Measurements from ENCODE around the gene PEAR1. TPM values are rescaled to one million over a fixed set of nuclear protein-coding genes. Genes with fewer than 3 reads are reported as not detected.

The PEAR1 gene
- 1 to 10 TPM in 2 of 8 experiments, under 1 TPM in 5, not detected in 1; 0.14 to 2.8 (median 0.41) TPM for total RNA-seq

DNA sequence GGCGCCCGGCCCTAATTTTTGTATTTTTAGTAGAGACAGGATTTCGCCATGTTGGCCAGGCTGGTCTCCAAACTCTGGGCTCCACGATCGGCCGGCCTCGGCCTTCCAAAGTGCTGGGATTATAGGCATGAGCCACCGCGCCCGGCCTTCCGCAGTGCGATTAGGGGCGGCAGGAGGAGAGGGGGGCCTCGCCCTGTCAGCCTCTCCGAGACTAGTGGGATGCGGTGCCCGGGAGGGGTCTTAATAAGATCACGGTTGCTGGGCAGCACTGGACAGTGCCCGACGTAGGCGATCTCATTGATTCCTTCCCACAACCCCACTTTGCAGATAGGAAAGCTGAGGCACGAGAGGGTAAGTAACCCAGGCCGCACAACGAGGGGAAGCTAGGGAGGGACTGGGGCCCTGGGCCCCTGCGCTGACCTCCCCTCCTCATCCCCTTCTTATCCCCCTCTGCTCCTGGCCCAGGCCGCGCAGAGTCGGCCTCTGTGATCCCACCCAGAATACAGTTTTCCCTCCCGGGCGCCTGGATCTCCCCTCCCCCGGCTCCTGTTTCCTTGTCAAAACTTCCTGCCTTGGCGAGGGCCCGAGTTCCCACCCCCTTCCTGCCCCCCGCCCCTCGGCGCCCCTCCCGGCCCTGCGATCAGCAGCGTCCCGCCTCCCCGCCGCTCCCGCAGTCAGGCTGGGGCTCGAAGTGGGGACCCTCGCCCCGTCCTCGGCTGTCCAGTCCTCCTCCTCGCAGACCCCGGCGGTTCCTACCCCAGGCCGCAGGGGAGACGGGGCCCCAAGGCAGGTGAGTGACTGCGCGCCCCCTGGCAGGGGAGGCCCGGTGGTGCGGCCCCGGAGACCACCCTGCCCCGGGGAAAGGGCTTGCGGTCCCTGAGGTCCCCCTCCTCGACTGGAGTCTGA is at the start of gene PEAR1:
TSS of gene PEAR1 (plus strand) at position 671 of the 906 bp plus-strand sequence. CDS start 10,209 bp downstream, outside the sequence.
- no peak for ATAC-seq (replicated peaks in 6 of 8)
- peaks cover 4 to 25% of the 10 kb centered on the region in 2 donors for H3K4me1 ChIP-seq (replicated peaks in 1 of 2)
- H3K4me3 ChIP-seq: peak within 1 kb of the TSS in 2 of 5 donors; percentile 1 to 18
- in situ Hi-C loops (cut with MboI; ENCODE audit: low pct_unique_long_range_greater_than_20kb in 2 of 9, low sequenced_read_pairs in 9 of 9, unreplicated experiment in 9 of 9): no loop called here
- no peak within 1 kb of the TSS for H3K27ac ChIP-seq
- 12 to 82% (median 43%) methylated on average over 6 to 21 of the region's 60 CpGs; no CpG with 5 or more reads in 3 of the 10 experiments for WGBS, 10 experiments

- ATAC-seq (replicated peaks in 6 of 8): no peak
- Histone ChIP-seq H3K4me1 (replicated peaks in 1 of 2) (peaks cover 20 to 33% of the 10 kb centered on the region in 2 donors), H3K4me3 (no peak overlapping the region), H3K27ac (no peak overlapping the region)
- WGBS, 10 experiments: 20 to 51% (median 42%) methylated on average over 1 to 4 of the region's 6 CpGs; no CpG with 5 or more reads in 4 of the 10 experiments
- in situ Hi-C loops (cut with MboI; ENCODE audit: low pct_unique_long_range_greater_than_20kb in 2 of 9, low sequenced_read_pairs in 9 of 9, unreplicated experiment in 9 of 9): no loop called here
Observed at GRCh38 chr1:156844102-156844501, 49.4 kb upstream of the PEAR1 start.

DNA sequence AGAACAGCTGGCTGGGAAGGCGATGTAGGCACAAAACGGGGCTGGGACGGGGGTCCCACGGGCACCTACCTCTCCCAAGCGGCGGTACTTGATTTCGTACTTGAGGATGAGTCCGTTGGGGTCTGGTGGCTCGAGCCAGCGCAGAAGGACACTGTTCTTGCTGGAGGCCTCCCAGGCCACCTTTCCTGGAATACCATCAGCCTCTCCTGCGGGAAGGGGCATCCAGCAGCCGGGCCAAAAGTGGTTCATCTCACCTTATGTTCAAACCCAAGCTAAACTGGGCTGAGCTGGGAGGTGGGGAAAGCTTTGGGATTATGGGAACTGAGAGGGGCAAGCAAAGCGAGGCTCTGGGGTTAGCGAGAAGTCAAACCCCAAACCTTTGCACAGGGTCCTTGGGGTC is 48.9 kb upstream of the PEAR1 start:
- in situ Hi-C loops (cut with MboI; ENCODE audit: low pct_unique_long_range_greater_than_20kb in 2 of 9, low sequenced_read_pairs in 9 of 9, unreplicated experiment in 9 of 9): no loop called here
- ATAC-seq (replicated peaks in 6 of 8): no peak

GRCh38 chr1:156845055-156845952 is 48.2 kb upstream of the PEAR1 start:
- Histone ChIP-seq H3K4me3 (no peak overlapping the region), H3K27ac (no peak overlapping the region), H3K4me1 (replicated peaks in 1 of 2) (peaks cover 8 to 21% of the 10 kb centered on the region in 2 donors)
- ATAC-seq (replicated peaks in 6 of 8): peak in 5 of 8 experiments; percentile 16 to 46 (median 22)
- in situ Hi-C loops (cut with MboI; ENCODE audit: low pct_unique_long_range_greater_than_20kb in 2 of 9, low sequenced_read_pairs in 9 of 9, unreplicated experiment in 9 of 9): no loop called here
- WGBS, 10 experiments: 2 to 17% (median 6%) methylated on average over 6 to 21 of the region's 69 CpGs; no CpG with 5 or more reads in 6 of the 10 experiments

More for the DNA sequence above, 48.9 kb upstream of the PEAR1 start:
- Histone ChIP-seq H3K4me1 (replicated peaks in 1 of 2) (peaks cover 15 to 28% of the 10 kb centered on the region in 2 donors), H3K4me3 (no peak overlapping the region), H3K27ac (no peak overlapping the region)
- WGBS, 10 experiments: 0 to 55% (median 22%) methylated on average over 2 to 13 of the region's 14 CpGs; no CpG with 5 or more reads in 5 of the 10 experiments

- Histone ChIP-seq H3K4me3 (no peak overlapping the region), H3K27ac (no peak overlapping the region), H3K4me1 (replicated peaks in 1 of 2) (peaks cover 3 to 18% of the 10 kb centered on the region in 2 donors)
- in situ Hi-C loops (cut with MboI; ENCODE audit: low pct_unique_long_range_greater_than_20kb in 2 of 9, low sequenced_read_pairs in 9 of 9, unreplicated experiment in 9 of 9): no loop called here
- no peak for ATAC-seq (replicated peaks in 6 of 8)
- 26 to 100% (median 48%) methylated on average over 1 to 14 of the region's 18 CpGs; no CpG with 5 or more reads in 4 of the 10 experiments for WGBS, 10 experiments
Observed at GRCh38 chr1:156845953-156846545, 47.5 kb upstream of the PEAR1 start.

DNA sequence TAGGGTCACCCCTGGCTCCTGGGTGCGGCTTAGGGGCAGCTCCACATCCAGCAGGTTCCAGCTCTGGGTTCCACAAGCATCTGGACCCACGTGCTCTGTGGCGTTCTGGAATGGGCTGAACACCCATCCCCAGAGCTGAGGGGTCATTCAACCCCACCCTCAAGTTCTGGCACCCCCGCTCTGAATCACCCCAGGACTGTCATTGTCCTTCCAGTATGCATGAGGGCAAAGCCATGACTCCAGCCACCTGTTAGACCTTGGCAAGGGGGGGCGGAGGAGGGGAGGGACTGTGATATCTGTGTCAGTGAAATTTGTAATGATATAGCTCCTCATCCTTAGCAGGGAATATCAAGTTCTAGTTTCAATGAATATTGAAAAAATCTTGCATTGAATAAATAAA is 46.9 kb upstream of the PEAR1 start:
- H3K4me3 ChIP-seq: no peak overlapping the region
- no peak overlapping the region for H3K27ac ChIP-seq
- ATAC-seq (replicated peaks in 6 of 8): no peak
- 72 to 75% methylated on average over 1 to 2 of the region's 5 CpGs; no CpG with 5 or more reads in 8 of the 10 experiments for WGBS, 10 experiments
- H3K4me1 ChIP-seq (replicated peaks in 1 of 2): peaks cover 3 to 18% of the 10 kb centered on the region in 2 donors
- in situ Hi-C loops (cut with MboI; ENCODE audit: low pct_unique_long_range_greater_than_20kb in 2 of 9, low sequenced_read_pairs in 9 of 9, unreplicated experiment in 9 of 9): no loop called here

DNA sequence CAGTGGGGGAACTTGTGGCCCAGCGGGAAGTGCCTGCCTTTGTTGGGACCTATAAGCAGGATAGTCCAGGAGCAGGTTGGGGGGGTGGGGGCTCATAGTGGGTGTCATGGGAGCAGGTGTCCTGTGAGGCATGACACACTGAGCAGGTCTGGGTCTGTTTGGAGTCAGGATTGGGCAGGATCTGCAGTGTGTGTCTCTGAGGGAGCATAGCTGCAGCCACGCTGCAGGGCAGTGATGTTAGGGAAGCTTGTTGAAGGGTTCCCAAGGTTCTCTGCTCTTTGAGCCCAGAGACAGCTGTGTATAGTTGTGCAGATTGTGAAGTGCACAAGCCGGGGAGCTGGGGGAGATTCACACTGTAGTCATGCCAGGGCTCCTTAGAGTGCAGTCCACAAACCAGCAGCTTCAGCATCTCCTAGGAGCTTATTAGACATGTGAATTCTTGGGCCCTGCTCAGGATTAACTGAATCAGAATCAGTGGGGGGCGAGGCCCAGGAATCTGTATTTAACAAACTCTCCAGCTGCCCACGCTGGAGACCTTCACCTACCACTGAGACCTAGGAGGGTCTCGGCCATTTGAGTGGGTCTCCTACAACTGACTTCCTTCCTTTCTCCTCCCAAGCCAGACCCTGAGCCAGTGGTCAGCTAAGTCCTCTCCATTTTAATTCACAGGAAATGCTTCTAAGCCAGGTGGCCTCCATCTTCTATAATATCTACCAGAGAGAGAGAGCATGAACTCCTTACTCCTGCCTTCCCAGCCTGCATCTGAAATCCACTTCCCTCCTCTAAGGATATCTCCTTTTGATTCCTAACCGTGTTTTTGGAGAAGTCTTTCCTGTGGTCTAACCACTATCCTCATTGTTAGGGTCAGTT is 45.7 kb upstream of the PEAR1 start:
- WGBS, 10 experiments: 18 to 90% (median 46%) methylated on average over 1 to 6 of the region's 7 CpGs; no CpG with 5 or more reads in 1 of the 10 experiments
- peaks cover 9 to 27% of the 10 kb centered on the region in 2 donors for H3K4me1 ChIP-seq (replicated peaks in 1 of 2)
- in situ Hi-C loops (cut with MboI; ENCODE audit: low pct_unique_long_range_greater_than_20kb in 2 of 9, low sequenced_read_pairs in 9 of 9, unreplicated experiment in 9 of 9): no loop called here
- no peak overlapping the region for H3K4me3 ChIP-seq
- no peak for ATAC-seq (replicated peaks in 6 of 8)
- no peak overlapping the region for H3K27ac ChIP-seq

- ATAC-seq (replicated peaks in 6 of 8): peak in 7 of 8 experiments; percentile 12 to 43 (median 36)
Observed at GRCh38 chr1:156848461-156849150, 44.9 kb upstream of the PEAR1 start.

DNA sequence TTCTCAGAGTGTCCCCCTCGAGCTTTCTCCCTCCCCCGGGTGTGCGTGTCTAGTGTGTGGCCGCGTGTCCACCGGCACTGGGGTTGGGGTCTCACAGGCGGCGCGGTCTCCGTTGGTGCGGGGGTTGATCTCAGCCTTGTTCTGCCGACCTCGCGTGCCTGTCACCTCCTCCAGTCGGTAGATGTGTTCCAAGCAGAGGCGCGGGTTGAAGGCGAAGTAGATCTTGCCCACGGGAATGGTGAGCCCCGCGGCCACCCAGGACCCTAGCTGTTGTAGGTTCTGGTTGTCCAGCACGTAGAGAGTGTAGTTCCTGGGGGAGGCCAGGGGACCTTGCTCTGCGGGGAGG is 44.4 kb upstream of the PEAR1 start:
- 28 to 33% methylated on average over 5 of the region's 23 CpGs; no CpG with 5 or more reads in 8 of the 10 experiments for WGBS, 10 experiments
- peaks cover 9 to 27% of the 10 kb centered on the region in 2 donors for H3K4me1 ChIP-seq (replicated peaks in 1 of 2)
- in situ Hi-C loops (cut with MboI; ENCODE audit: low pct_unique_long_range_greater_than_20kb in 2 of 9, low sequenced_read_pairs in 9 of 9, unreplicated experiment in 9 of 9): no loop called here
- H3K27ac ChIP-seq: no peak overlapping the region
- H3K4me3 ChIP-seq: no peak overlapping the region
- ATAC-seq (replicated peaks in 6 of 8): no peak

More at GRCh38 chr1:156848461-156849150, 44.9 kb upstream of the PEAR1 start:
- H3K27ac ChIP-seq: no peak overlapping the region
- in situ Hi-C loops (cut with MboI; ENCODE audit: low pct_unique_long_range_greater_than_20kb in 2 of 9, low sequenced_read_pairs in 9 of 9, unreplicated experiment in 9 of 9): no loop called here
- WGBS, 10 experiments: 12 to 60% (median 22%) methylated on average over 1 to 14 of the region's 36 CpGs; no CpG with 5 or more reads in 5 of the 10 experiments
- H3K4me1 ChIP-seq (replicated peaks in 1 of 2): peaks cover 9 to 27% of the 10 kb centered on the region in 2 donors
- H3K4me3 ChIP-seq: no peak overlapping the region

- Histone ChIP-seq H3K4me1 (replicated peaks in 1 of 2) (peaks cover 5 to 20% of the 10 kb centered on the region in 2 donors), H3K4me3 (no peak overlapping the region), H3K27ac (no peak overlapping the region)
- WGBS, 10 experiments: 34 to 86% (median 82%) methylated on average over 4 of the region's 17 CpGs; no CpG with 5 or more reads in 7 of the 10 experiments
- peak in 4 of 8 experiments; percentile 2 to 42 (median 27) for ATAC-seq (replicated peaks in 6 of 8)
- in situ Hi-C loops (cut with MboI; ENCODE audit: low pct_unique_long_range_greater_than_20kb in 2 of 9, low sequenced_read_pairs in 9 of 9, unreplicated experiment in 9 of 9): loop anchor here in 2 of 9 experiments (25.0 kb wide), 1 partner anchor 165 kb away; the partner anchor contains the start of gene NES (in 2 of the 2)
Observed at GRCh38 chr1:156851779-156852417, 41.6 kb upstream of the PEAR1 start.

All from motor neuron (in vitro differentiated cells).